Activated CD8-positive, alpha-beta memory T cell treated with anti-CD3 and anti-CD28 coated beads for 48 hours (primary cell): Measurements from ENCODE around the gene MTCH2.
"Not testable (repeated sequence)": the region's sequence is repeated elsewhere in the genome, so short reads cannot be mapped to it uniquely, and the experiment has no call there.

Experiments
- DNase-seq, 3 experiments: peaks; one replicate each; pipeline ENCODE4 v3.0.0-alpha.2; 2020; ENCODE audit warnings: low read depth in 2 of 3, low spot score in 2 of 3

MTCH2 gene

GRCh38 chr11:47640506-47640905 lies 1.9 kb downstream of the MTCH2 start:
- DNase-seq = not testable (repeated sequence)

GRCh38 chr11:47636331-47636730 lies 6.0 kb downstream of the MTCH2 start:
- DNase-seq = not testable (repeated sequence)

- no peak for DNase-seq
Measured at GRCh38 chr11:47631473-47631872, 10.9 kb downstream of the MTCH2 start.

GRCh38 chr11:47628026-47628425 lies 14.3 kb downstream of the MTCH2 start:
- no peak for DNase-seq

GRCh38 chr11:47626234-47626633 lies 16.1 kb downstream of the MTCH2 start:
- no peak for DNase-seq

DNA sequence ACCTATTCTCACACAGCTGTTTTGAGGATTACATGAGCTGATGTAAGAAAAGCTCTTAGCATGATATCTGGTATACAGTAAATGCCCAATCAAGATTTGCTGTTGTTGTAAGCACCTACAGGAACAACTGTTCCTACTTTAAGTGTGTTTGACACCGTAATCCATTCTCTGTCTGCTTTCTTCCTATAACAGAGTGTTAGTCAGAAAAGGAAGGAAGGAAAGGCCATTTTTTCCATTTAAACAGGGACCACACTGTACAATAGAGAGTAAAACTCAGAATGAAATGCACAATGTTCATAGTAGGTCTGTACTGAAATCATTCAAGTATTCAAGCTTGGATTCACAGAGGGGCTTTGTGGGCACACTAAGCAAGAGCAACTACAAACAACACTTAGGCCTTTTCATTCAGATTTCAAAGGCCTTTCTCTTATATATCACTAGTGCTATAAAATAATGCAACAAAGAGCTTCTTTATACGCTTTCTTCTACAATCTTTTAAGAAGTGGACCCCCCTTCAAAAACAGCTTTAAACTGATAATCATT lies 21.5 kb downstream of the MTCH2 start:
- no peak for DNase-seq

- DNase-seq = no peak
Measured at GRCh38 chr11:47617417-47617809, 24.9 kb downstream of the MTCH2 start.

- no peak for DNase-seq
Measured at GRCh38 chr11:47616726-47617416, 25.5 kb downstream of the MTCH2 start.

- DNase-seq = no peak
Measured at GRCh38 chr11:47615249-47615648, 27.1 kb downstream of the MTCH2 start.

- DNase-seq = no peak
Measured at GRCh38 chr11:47611348-47611794, 31.0 kb downstream of the MTCH2 start.

DNA sequence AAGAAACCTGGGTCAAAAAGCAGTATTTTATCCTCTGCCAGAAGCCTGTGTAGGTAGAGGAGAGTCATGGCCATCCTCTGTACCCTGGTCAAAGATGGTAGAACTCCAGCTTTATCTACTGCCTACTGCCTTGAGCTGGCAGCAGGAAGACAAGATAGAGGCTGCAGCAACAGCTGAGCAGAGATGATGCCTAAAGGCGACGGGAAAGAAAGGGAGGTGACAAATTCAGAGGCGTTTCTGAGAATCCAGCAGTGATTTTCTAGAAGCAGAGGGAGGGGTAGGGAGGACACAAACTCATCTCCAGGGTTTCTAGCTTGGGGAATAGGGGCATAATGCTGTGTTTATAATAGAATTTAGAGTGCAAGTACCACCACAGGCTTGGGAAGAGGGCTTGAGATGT lies 32.7 kb downstream of the MTCH2 start:
- no peak for DNase-seq

GRCh38 chr11:47607380-47607779 lies 35.0 kb downstream of the MTCH2 start:
- DNase-seq = no peak

DNA sequence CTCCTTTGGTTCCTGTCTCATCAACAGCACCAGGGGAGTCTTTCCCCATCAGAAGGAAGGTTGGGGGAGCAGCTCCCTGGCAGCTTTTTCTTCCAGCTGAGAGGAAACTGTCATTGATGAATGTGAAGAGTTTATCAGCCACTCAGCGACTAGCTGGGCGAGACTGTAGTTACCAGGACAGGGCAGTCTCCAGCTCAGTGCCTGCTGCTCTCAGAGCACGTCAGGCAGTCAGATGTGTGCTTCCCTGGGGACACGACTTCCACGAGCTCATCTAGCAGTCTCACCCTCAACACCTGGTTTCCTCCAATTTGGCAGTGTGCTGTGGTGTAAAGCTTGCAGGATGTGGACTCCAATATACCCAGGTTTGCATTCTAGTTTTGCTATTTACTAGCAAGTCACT lies 35.6 kb downstream of the MTCH2 start:
- DNase-seq = no peak

GRCh38 chr11:47605921-47606320 lies 36.4 kb downstream of the MTCH2 start:
- DNase-seq = no peak

DNA sequence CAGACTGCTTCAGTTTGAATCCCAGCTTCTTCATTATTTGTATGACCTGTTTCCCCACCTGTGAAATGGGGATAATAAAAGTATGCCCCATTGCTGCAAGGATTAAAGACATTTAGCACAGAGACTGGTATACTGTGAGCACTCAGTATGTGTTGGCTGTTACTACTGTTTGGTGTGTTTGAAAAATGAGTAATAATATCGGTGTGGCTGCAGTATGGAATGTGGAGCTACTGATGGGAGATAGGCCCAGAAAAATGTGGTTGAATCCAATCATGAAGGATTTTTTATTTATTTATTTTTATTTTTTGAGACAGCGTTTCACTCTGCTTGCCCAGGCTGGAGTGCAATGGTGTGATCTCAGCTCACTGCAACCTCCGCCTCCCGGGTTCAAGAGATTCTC lies 39.1 kb downstream of the MTCH2 start:
- DNase-seq = no peak

DNA sequence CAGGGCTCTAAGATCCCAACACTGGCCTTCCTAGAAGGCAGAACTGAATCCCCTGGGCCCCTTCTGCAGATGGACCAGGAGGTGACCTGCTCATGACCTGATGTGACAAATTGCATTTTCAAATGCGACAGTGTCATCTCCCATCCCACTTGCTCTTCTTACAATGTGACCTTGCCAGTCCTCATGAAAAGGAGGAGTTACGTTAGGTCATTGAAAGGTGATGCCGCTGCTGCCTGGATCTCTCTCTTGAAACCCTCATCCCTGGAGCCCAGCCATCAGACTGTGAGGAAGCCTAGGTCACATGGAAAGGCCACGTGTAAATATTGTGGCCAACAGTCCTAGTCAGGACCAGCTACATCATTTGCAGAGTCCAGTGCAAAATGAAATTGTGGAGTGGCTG lies 42.5 kb downstream of the MTCH2 start:
- DNase-seq = no peak

GRCh38 chr11:47595967-47596366 lies 46.4 kb downstream of the MTCH2 start:
- no peak for DNase-seq

DNA sequence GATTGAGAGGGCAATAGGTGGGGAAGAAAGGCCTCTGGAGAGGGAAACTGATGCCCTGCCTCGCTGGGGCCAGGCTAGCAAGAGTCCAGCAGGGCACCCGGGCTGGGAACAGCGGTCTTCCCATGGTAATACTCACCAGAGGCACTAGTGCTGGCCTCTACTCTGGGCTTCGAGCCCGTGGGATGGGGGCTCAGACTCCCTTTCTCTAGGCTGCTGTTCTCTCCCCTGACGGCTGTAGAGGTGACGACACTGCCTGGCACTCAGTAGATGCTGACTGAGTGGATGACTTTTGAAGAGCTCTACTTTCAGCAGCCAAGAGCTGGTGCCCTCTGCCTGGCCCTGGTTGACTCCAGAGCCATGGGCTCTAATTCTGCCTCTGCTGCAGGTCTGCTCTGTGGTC lies 47.3 kb downstream of the MTCH2 start:
- no peak for DNase-seq

- DNase-seq = no peak
Measured at GRCh38 chr11:47593934-47594855, 48.2 kb downstream of the MTCH2 start, which contains the start of gene C1QTNF4. TSS of gene C1QTNF4 (minus strand) at chr11:47594411. CDS start at chr11:47590810, 3,601 bp downstream.

GRCh38 chr11:47593492-47593933 lies 48.8 kb downstream of the MTCH2 start:
- no peak for DNase-seq

GRCh38 chr11:47592970-47593369 lies 49.4 kb downstream of the MTCH2 start:
- no peak for DNase-seq

GRCh38 chr11:47592251-47592650 lies 50.1 kb downstream of the MTCH2 start:
- no peak for DNase-seq
